GM19193 (cell line): ENCODE data around the gene GH1.
"Not testable (repeated sequence)": the region's sequence is repeated elsewhere in the genome, so short reads cannot be mapped to it uniquely, and the experiment has no call there.

Experiments used
- POLR2A ChIP-seq: IDR thresholded peaks from 4 replicates; pipeline ENCODE4 v1.6.1; 2011; ENCODE audit not compliant: insufficient read depth, insufficient read length; ENCODE audit errors: extremely low read depth

Gene GH1

GRCh38 chr17:63916566-63917185 lies 2.0 kb downstream of the GH1 start:
- TF ChIP-seq POLR2A = no peak

DNA sequence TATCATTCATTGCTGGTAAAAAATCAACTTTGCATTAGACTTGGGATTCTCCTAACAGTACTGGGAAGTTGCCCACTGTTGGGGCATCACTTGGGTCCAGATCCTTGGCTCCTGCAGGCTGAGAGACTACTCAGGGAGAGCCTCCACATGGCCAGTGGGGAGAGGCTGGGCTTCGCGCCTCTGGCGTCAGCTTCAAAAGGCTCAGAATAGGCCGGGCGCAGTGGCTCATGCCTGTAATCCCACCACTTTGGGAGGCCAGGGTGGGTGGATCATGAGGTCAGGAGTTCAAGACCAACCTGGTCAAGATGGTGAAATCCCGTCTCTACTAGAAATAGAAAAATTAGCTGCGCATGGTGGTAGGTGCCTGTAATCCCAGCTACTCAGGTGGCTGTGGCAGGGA lies 4.2 kb downstream of the GH1 start:
- no peak for TF ChIP-seq POLR2A

GRCh38 chr17:63911657-63912100 lies 7.0 kb downstream of the GH1 start:
- no peak for TF ChIP-seq POLR2A

DNA sequence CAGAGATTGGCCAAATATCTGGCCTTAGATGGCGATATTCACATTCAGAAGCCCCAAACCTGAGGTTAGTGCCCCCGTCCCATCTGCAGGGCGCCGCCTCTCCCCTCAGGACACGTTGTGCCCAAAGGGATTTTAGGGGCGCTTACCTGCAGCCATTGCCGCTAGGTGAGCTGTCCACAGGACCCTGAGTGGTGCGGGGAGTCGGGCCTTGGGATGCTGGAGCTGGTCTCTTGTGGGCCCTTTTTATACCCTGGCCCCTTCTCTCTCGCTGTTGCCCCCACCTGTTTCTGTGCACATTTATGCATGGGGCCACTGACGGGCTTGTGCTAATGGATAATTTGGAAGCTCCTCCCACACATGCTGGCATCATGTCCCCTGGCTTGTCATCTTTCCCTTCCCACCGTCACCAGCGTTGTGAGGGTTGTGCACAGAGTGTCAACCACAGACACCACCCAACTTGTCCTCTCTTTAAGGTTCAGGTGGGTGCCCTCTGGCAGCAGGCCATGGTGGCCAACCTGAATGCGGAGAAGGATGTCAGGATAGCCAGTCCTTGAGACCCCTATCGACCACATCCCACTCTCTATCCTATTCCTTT lies 7.5 kb downstream of the GH1 start, which contains the start of gene CSHL1:
TSS of gene CSHL1 (minus strand) at position 218 of the 595 bp plus-strand sequence. CDS start at position 156, 62 bp downstream.
- no peak for TF ChIP-seq POLR2A

GRCh38 chr17:63910096-63910495 lies 8.5 kb downstream of the GH1 start:
- no peak for TF ChIP-seq POLR2A

GRCh38 chr17:63896524-63897354 lies 21.9 kb downstream of the GH1 start, which contains the start of gene CSH1:
CSH1 (minus strand) TSS chr17:63896574; CDS start chr17:63896511, 63 bp downstream.
- TF ChIP-seq POLR2A = not testable (repeated sequence)

DNA sequence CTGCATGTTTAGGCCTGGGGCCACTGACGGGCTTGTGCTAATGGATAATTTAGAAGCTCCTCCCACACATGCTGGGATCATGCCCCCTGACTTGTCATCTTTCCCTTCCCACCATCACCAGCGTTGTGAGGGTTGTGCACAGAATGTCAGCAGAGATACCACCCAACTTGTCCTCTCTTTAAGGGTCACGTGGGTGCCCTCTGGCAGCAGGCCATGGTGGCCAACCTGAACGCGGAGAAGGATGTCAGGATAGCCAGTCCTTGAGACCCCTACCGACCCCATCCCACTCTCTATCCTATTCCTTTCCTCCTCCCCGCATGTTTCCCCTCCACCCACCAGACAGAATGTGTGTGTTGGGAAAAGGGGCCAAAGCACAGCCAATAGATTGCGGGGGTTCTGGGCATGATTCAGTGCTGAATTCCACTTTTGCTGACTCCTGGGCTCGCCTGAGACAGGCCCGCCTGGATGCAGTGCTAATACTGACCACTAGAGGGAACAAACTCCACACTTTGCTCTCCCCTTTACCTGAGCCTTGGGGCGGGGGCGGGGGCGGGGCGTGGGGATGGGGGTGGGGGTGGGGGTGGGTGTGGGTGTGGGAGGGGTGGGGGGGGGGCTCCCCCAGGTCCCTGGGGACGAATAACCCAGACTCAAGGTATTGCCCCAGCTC lies 36.6 kb downstream of the GH1 start, which contains the start of gene GH2:
TSS of gene GH2 (minus strand) at position 10 of the 667 bp plus-strand sequence. CDS start 143 bp downstream, outside the sequence.
- no peak for TF ChIP-seq POLR2A

- no peak for TF ChIP-seq POLR2A
Observed at GRCh38 chr17:63880706-63881105, 37.9 kb downstream of the GH1 start.

- not testable (repeated sequence) for TF ChIP-seq POLR2A
Observed at GRCh38 chr17:63873577-63873976, 45.1 kb downstream of the GH1 start, which contains the start of gene CSH2. CSH2 (minus strand) TSS chr17:63873677; CDS start chr17:63873614, 63 bp downstream.
